Heart right ventricle (tissue), 16 donors: ENCODE data around the gene EN2. TPM values are rescaled to one million over a fixed set of nuclear protein-coding genes. Genes with fewer than 3 reads are reported as not detected.

Experiments used
- ATAC-seq, 8 donors: fragments of 200-7000 bp; cut with Tn5 transposase; one replicate each; pipeline ENCODE4 v1.9.1; 2020; ENCODE audit warnings: mild to moderate bottlenecking in 8 of 8, moderate library complexity in 8 of 8, moderate number of reproducible peaks in 1 of 8
- DNase-seq, 2 donors: peaks; one replicate each; pipeline ENCODE4 v3.0.0-alpha.2; 2020
- H3K27ac ChIP-seq, 10 donors: fragments of 200-600 bp; sonication (generic) in 2 of 10; one replicate each; pipeline versions ENCODE4 v1.5.0 to v1.8.0; 2020 to 2022; ENCODE audit warnings: mild to moderate bottlenecking in 3 of 10
- H3K27me3 ChIP-seq, 7 donors: fragments of 200-600 bp; one replicate each; pipeline ENCODE4 v1.8.0; 2021 to 2022; ENCODE audit warnings: mild to moderate bottlenecking in 2 of 7
- H3K36me3 ChIP-seq, 9 donors: fragments of 200-600 bp; sonication (generic) in 1 of 9; one replicate each; pipeline versions ENCODE4 v1.5.0 to v1.8.0; 2020 to 2022; ENCODE audit warnings: mild to moderate bottlenecking in 2 of 9
- H3K4me1 ChIP-seq, 9 donors: fragments of 200-600 bp; sonication (generic) in 1 of 9; one replicate each; pipeline versions ENCODE4 v1.5.0 to v1.8.0; 2020 to 2022; ENCODE audit warnings: mild to moderate bottlenecking in 4 of 9
- H3K4me3 ChIP-seq, 10 donors: fragments of 200-600 bp; sonication (generic) in 2 of 10; one replicate each; pipeline versions ENCODE4 v1.5.0 to v1.8.0; 2020 to 2022; ENCODE audit warnings: mild to moderate bottlenecking in 7 of 10, moderate library complexity in 2 of 10
- H3K9me3 ChIP-seq, 11 donors: fragments of 200-600 bp in 10 of 11; sonication (generic) in 2 of 11; one replicate each; pipeline versions ENCODE4 v1.5.0 to v1.8.0; 2013 to 2022; ENCODE audit warnings: mild to moderate bottlenecking in 2 of 11, control low read depth in 1 of 11, moderate library complexity in 1 of 11
- CTCF ChIP-seq, 9 donors: fragments of 200-600 bp; sonication (generic) in 2 of 9; IDR thresholded peaks; one replicate each; pipeline versions ENCODE4 v1.5.0 to v1.8.0; 2021 to 2022; ENCODE audit warnings: antibody characterized with exemption in 9 of 9, mild to moderate bottlenecking in 5 of 9, moderate library complexity in 1 of 9
- WGBS, 2 donors: extraction: QIAGEN DNeasy Blood & Tissue Kit; methylation state at CpG; one replicate each; pipeline ENCODE4 v1.1.7; 2013; ENCODE audit warnings: inconsistent platforms in 1 of 2; 5-methylcytosine and 5-hydroxymethylcytosine counted together
- intact Hi-C, 10 donors: fragments of 100-400 bp; cut with DNase I; formaldehyde crosslinking; loops; one replicate each; pipeline versions ENCODE4 v1.11.1 to v1.14.2; 2022
- polyA plus RNA-seq, 2 donors: library from polyadenylated mRNA; stranded (reverse); fragments of 200-250 nt; gene quantifications; one replicate each; pipeline ENCODE4 v1.2.3, GENCODE V29; 2013
- total RNA-seq, 10 donors: library from RNA; stranded (reverse); fragmentation: NEBNext Ultra II Directional in 3 of 10; extraction: Animal tissue kit (Norgen Biotek cat#: 25700) in 3 of 10; gene quantifications; one replicate each; pipeline versions ENCODE4 v1.2.1 to v1.2.4, GENCODE V29; 2021 to 2023
- donor health status: Arrhythmogenic right ventricular cardiomyopathy.
- donor health status: ischemic (EF 13 %, LVEDD 7.1; RV severe dilation, severe dysfunction).
- donor health status: healthy with polysubstance abuse.
- donor health status: DM: no; HTN: yes; CAD: no.
- donor health status: DM: no; HTN: no; CAD: no.
- donor health status: ischemic (EF 25% LVEDD 6.9; RV normal size, moderate dysfunction).
- donor health status: ischemic (EF 25% LVEDD 5.7; RV mildly dilated, moderate dysfunction).
- donor health status: healthy.
- donor health status: DM: yes; HTN: yes; CAD: no.
- donor health status: Ischemic cardiomyopathy.
- donor health status: ischemic (EF 35%, LVEDD 5.7; RV mildly dilated, moderate dysfunction).
- donor health status: nonischemic (EF 11% LVEDD 7.7; RV severe dilation, severe dysfunction).
- donor health status: DM: yes; HTN: yes; CAD: no.
- donor health status: PGD.
- donor health status: ischemic (EF 29% LVEDD 5.4; RV normal size, mild dysfunction).
- donor health status: nonischemic (EF 23%, LVEDD 6.1; RV moderate dilation, normal function).

EN2 gene
- total and polyA plus RNA-seq, 12 donors, result 0.01 to 0.08 (median 0.07) TPM; not detected in 8

GRCh38 chr7:155458878-155459699 lies 1.2 kb downstream of the EN2 start:
- DNase-seq (no peak), ATAC-seq (no peak)
- intact Hi-C loops, result loop anchor here in 1 of 10 donors (10.0 kb wide), 1 partner anchor 74 kb away; no protein-coding TSS in a partner anchor
- 1 to 2% methylated on average over 67 to 68 of the region's 68 CpGs for WGBS, 2 donors
- Histone ChIP-seq H3K27ac (no peak overlapping the region), H3K36me3 (no peaks in the 10 kb centered on the region), H3K27me3 (peaks cover 91 to 97% (median 96%) of the 10 kb centered on the region in 7 donors), H3K4me1 (peaks cover 11 to 41% (median 32%) of the 10 kb centered on the region in 9 donors), H3K9me3 (no peaks in the 10 kb centered on the region), H3K4me3 (peak overlapping the region in 7 of 10 donors; percentile 3 to 35 (median 27))
- TF ChIP-seq CTCF (IDR thresholded peaks at IDR 0.05), result no peak

GRCh38 chr7:155459700-155460461 lies 2.0 kb downstream of the EN2 start:
- WGBS, 2 donors, result 5 to 7% methylated on average over 34 of the region's 34 CpGs
- TF ChIP-seq CTCF (IDR thresholded peaks at IDR 0.05), result no peak
- DNase-seq, result no peak
- peaks cover 91 to 97% (median 96%) of the 10 kb centered on the region in 7 donors for H3K27me3 ChIP-seq
- H3K36me3 ChIP-seq, result no peaks in the 10 kb centered on the region
- intact Hi-C loops, result loop anchor here in 1 of 10 donors (10.0 kb wide), 1 partner anchor 75 kb away; no protein-coding TSS in a partner anchor
- ATAC-seq, result no peak
- H3K27ac ChIP-seq, result no peak overlapping the region
- no peaks in the 10 kb centered on the region for H3K9me3 ChIP-seq
- H3K4me3 ChIP-seq, result no peak overlapping the region
- H3K4me1 ChIP-seq, result peaks cover 11 to 34% (median 24%) of the 10 kb centered on the region in 9 donors

GRCh38 chr7:155460926-155461613 lies 3.1 kb downstream of the EN2 start:
- Histone ChIP-seq H3K4me1 (peaks cover 11 to 39% (median 28%) of the 10 kb centered on the region in 9 donors), H3K4me3 (no peak overlapping the region), H3K9me3 (no peaks in the 10 kb centered on the region), H3K27me3 (peaks cover 89 to 97% (median 96%) of the 10 kb centered on the region in 7 donors), H3K27ac (no peak overlapping the region), H3K36me3 (no peaks in the 10 kb centered on the region)
- WGBS, 2 donors, result 6 to 9% methylated on average over 8 of the region's 8 CpGs
- ATAC-seq (no peak), DNase-seq (no peak)
- no peak for TF ChIP-seq CTCF (IDR thresholded peaks at IDR 0.05)
- intact Hi-C loops, result no loop called here

GRCh38 chr7:155461631-155462030 lies 3.7 kb downstream of the EN2 start:
- H3K4me1 ChIP-seq, result peaks cover 8 to 40% (median 30%) of the 10 kb centered on the region in 9 donors
- no peak overlapping the region for H3K27ac ChIP-seq
- WGBS, 2 donors, result 22 to 37% methylated on average over 3 of the region's 3 CpGs
- H3K4me3 ChIP-seq, result no peak overlapping the region
- intact Hi-C loops, result no loop called here
- TF ChIP-seq CTCF (IDR thresholded peaks at IDR 0.05), result no peak
- H3K36me3 ChIP-seq, result no peaks in the 10 kb centered on the region
- peaks cover 89 to 97% (median 96%) of the 10 kb centered on the region in 7 donors for H3K27me3 ChIP-seq
- DNase-seq (no peak), ATAC-seq (no peak)
- H3K9me3 ChIP-seq, result no peaks in the 10 kb centered on the region
